A673 (cell line): ENCODE measurements around the gene SNAI3.

Experiments used
- EZH2 ChIP-seq: fragments of 200-600 bp; sonication (generic); IDR thresholded peaks from 2 replicates; pipeline ENCODE4 v1.6.1; 2017; ENCODE audit warnings: borderline replicate concordance, low read depth, mild to moderate bottlenecking, mixed read lengths, antibody characterized with exemption, low read length; ENCODE audit not compliant: poor library complexity, severe bottlenecking
- TF ChIP-seq, protein P1 (sequence below): fragments of 300-800, 200-600 bp; sonication (generic); conservative IDR thresholded peaks from 2 replicates; pipeline ENCODE4 v1.5.1; 2017; ENCODE audit warnings: low read depth, mild to moderate bottlenecking, antibody characterized with exemption, low read length, moderate library complexity, mixed read lengths

- TF ChIP-seq, protein P1, sequence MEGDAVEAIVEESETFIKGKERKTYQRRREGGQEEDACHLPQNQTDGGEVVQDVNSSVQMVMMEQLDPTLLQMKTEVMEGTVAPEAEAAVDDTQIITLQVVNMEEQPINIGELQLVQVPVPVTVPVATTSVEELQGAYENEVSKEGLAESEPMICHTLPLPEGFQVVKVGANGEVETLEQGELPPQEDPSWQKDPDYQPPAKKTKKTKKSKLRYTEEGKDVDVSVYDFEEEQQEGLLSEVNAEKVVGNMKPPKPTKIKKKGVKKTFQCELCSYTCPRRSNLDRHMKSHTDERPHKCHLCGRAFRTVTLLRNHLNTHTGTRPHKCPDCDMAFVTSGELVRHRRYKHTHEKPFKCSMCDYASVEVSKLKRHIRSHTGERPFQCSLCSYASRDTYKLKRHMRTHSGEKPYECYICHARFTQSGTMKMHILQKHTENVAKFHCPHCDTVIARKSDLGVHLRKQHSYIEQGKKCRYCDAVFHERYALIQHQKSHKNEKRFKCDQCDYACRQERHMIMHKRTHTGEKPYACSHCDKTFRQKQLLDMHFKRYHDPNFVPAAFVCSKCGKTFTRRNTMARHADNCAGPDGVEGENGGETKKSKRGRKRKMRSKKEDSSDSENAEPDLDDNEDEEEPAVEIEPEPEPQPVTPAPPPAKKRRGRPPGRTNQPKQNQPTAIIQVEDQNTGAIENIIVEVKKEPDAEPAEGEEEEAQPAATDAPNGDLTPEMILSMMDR, result no peak
- TF ChIP-seq EZH2, result no peak
These were observed 49.6 kb downstream of the SNAI3 start for GRCh38 chr16:88636488-88637265.
